Endothelial cell of umbilical vein (primary cell): ENCODE results near the gene SLF2. TPM values are rescaled to one million over a fixed set of nuclear protein-coding genes. Genes with fewer than 3 reads are reported as not detected.

Source experiments
- BruUV-seq: library from RNA; stranded (reverse); fragments of 400-500 nt; replicated peaks from 2 replicates; lab custom pipeline; 2021; lab: Mats Ljungman, UMichigan
- CTCF ChIA-PET: fragments of 300-600, 350-600 bp; sonication (Branson Sonifier 250); formaldehyde crosslinking; loops from one replicate; lab custom pipeline; 2021; ENCODE audit warnings: antibody characterized with exemption, inconsistent platforms; lab: Charles Lee
- POLR2A ChIA-PET: fragments of 300-600, 350-600 bp; sonication (Branson Sonifier 250); formaldehyde crosslinking; loops from one replicate; lab custom pipeline; 2021; ENCODE audit warnings: antibody characterized with exemption, inconsistent platforms; lab: Charles Lee
- DNase-seq: peaks from one replicate; pipeline ENCODE4 v3.0.0-alpha.2; 2011; ENCODE audit warnings: low read depth, low spot score
- FAIRE-seq: peaks from 2 replicates; lab custom pipeline; 2011; peaks lifted over from hg19 to GRCh38; lab: Jason Lieb, UNC
- H2AFZ ChIP-seq: 2 replicates; pipeline ENCODE4 v1.6.0; 2012; ENCODE audit warnings: low read depth, low read length, control low read depth, inconsistent platforms
- H3K27ac ChIP-seq: 2 replicates; pipeline ENCODE4 v1.5.1; 2011; ENCODE audit warnings: low read depth, mild to moderate bottlenecking, control low read depth, low read length, moderate library complexity; ENCODE audit not compliant: insufficient read depth
- H3K27me3 ChIP-seq, 2 experiments: 2 replicates each; pipeline versions ENCODE4 v1.6.0 to v1.6.1; 2011; ENCODE audit warnings: low read length in 2 of 2, mixed read lengths in 1 of 2; ENCODE audit not compliant: control insufficient read depth in 2 of 2, insufficient read depth in 2 of 2
- H3K36me3 ChIP-seq, 2 experiments: 2 replicates in 1 of 2; 3 replicates in 1 of 2; pipeline ENCODE4 v1.5.1; 2011; ENCODE audit warnings: low read length in 2 of 2, mild to moderate bottlenecking in 1 of 2, moderate library complexity in 1 of 2; ENCODE audit not compliant: control insufficient read depth in 2 of 2, insufficient read depth in 2 of 2; ENCODE audit errors: extremely low read depth in 1 of 2
- H3K4me1 ChIP-seq: 3 replicates; pipeline ENCODE4 v1.5.1; 2011; ENCODE audit warnings: mild to moderate bottlenecking, low read length; ENCODE audit not compliant: control insufficient read depth, insufficient read depth; ENCODE audit errors: extremely low read depth
- H3K4me2 ChIP-seq: 2 replicates; pipeline ENCODE4 v1.6.1; 2011; ENCODE audit warnings: low read length, control low read depth, mixed read lengths; ENCODE audit not compliant: insufficient read depth
- H3K4me3 ChIP-seq, 3 experiments: fragments of 200-600 bp in 1 of 3; sonication (generic), shearing (Covaris generic) in 1 of 3; replicated peaks in 1 of 3; 2 replicates each; pipeline ENCODE4 v1.5.1; 2011 to 2016; ENCODE audit warnings: control low read depth in 3 of 3, low read length in 3 of 3, mild to moderate bottlenecking in 2 of 3, inconsistent platforms in 1 of 3, low read depth in 1 of 3, moderate library complexity in 1 of 3; ENCODE audit not compliant: insufficient read depth in 1 of 3
- H3K79me2 ChIP-seq: 2 replicates; pipeline ENCODE4 v1.6.0; 2012; ENCODE audit warnings: low read length, inconsistent platforms; ENCODE audit not compliant: control insufficient read depth, insufficient read depth
- H3K9ac ChIP-seq: replicated peaks from 2 replicates; pipeline ENCODE3; 2011; ENCODE audit warnings: low read length, control low read depth; ENCODE audit not compliant: insufficient read depth; ENCODE audit errors: extremely low read depth
- H3K9me1 ChIP-seq: replicated peaks from 3 replicates; pipeline ENCODE4 v1.6.0; 2011; ENCODE audit warnings: mild to moderate bottlenecking, low read length; ENCODE audit not compliant: control insufficient read depth, insufficient read depth; ENCODE audit errors: extremely low read depth
- H3K9me3 ChIP-seq: replicated peaks from 2 replicates; pipeline ENCODE4 v1.5.1; 2012; ENCODE audit warnings: low read length, inconsistent platforms; ENCODE audit not compliant: control insufficient read depth, insufficient read depth
- H4K20me1 ChIP-seq: replicated peaks from 2 replicates; pipeline ENCODE3; 2011; ENCODE audit warnings: mild to moderate bottlenecking, low read length; ENCODE audit not compliant: control insufficient read depth, insufficient read depth; ENCODE audit errors: extremely low read depth
- CTCF ChIP-seq, 2 donors: IDR thresholded peaks; 1 replicate in 1 of 2; 2 replicates in 1 of 2; pipeline ENCODE4 v1.5.1; 2011; ENCODE audit warnings: low read length in 2 of 2, mild to moderate bottlenecking in 2 of 2, moderate library complexity in 2 of 2, control low read depth in 1 of 2, inconsistent platforms in 1 of 2, low read depth in 1 of 2; ENCODE audit not compliant: insufficient read depth in 1 of 2; ENCODE audit errors: extremely low read depth in 1 of 2
- FOS ChIP-seq: IDR thresholded peaks from 2 replicates; pipeline ENCODE4 v1.6.1; 2011; ENCODE audit warnings: mild to moderate bottlenecking, low read length, moderate library complexity, borderline replicate concordance; ENCODE audit not compliant: insufficient read depth
- GATA2 ChIP-seq: IDR thresholded peaks from 2 replicates; pipeline ENCODE4 v1.7.0; 2011; ENCODE audit warnings: low read depth, mild to moderate bottlenecking, moderate library complexity, mixed read lengths, low read length; ENCODE audit not compliant: insufficient read length, insufficient read depth
- MAX ChIP-seq: IDR thresholded peaks from 2 replicates; pipeline ENCODE4 v1.6.1; 2011; ENCODE audit not compliant: insufficient read depth, insufficient read length
- dilution Hi-C: fragments of 300-500 bp; cut with MboI; formaldehyde crosslinking; loops from one replicate; pipeline ENCODE4 v1.15.0; 2019; ENCODE audit warnings: low sequenced_read_pairs; ENCODE audit not compliant: extremely low pct_ligation_motif_present
- intact Hi-C: fragments of 100-400 bp; cut with micrococcal nuclease; formaldehyde crosslinking; loops from one replicate; pipeline ENCODE4 v1.10.0; 2022
- polyA plus RNA-seq, 4 experiments: library from polyadenylated mRNA; depleted of rRNA in 3 of 4; stranded (reverse) in 3 of 4; unstranded in 1 of 4; fragments of >200 nt; gene quantifications; 2 replicates each; pipeline versions ENCODE4 v1.2.1 to v1.2.3, GENCODE V29; 2011 to 2012; ENCODE audit warnings: missing spikeins in 1 of 4
- total RNA-seq: library from RNA; stranded (reverse); gene quantifications from 2 replicates; pipeline ENCODE4 v1.2.3, GENCODE V29; 2021

The SLF2 gene
- total and polyA plus RNA-seq, 2 donors (not counting 3 experiments of a cell fraction or from before 2014, with no cell fraction given): 7.5 to 35.5 TPM

- Histone ChIP-seq H3K27me3 (no peaks in the 10 kb centered on the region), H3K79me2 (no peaks in the 10 kb centered on the region), H3K9ac (no peak overlapping the region), H3K4me1 (peaks cover 13% of the 10 kb centered on the region), H3K9me1 (no peaks in the 10 kb centered on the region), H3K4me3 (no peak overlapping the region), H3K27ac (no peak overlapping the region), H2AFZ (no peak overlapping the region), H3K4me2 (no peak overlapping the region), H3K36me3 (peaks cover 2 to 4% of the 10 kb centered on the region in 2 experiments), H3K9me3 (no peaks in the 10 kb centered on the region), H4K20me1 (no peaks in the 10 kb centered on the region)
- intact Hi-C loops (loop anchor here (5.0 to 10.0 kb wide), 2 partner anchors 97 to 339 kb away; partner anchors contain the start of gene SLF2), dilution Hi-C loops (no loop called here)
- TF ChIP-seq MAX: no peak
- TF ChIP-seq GATA2: no peak
- peak; percentile 28 to 51 for TF ChIP-seq CTCF (IDR thresholded peaks at IDR 0.05; ENCODE audit: extremely low read depth in 1 of 2, insufficient read depth in 1 of 2, low read depth in 1 of 2, low read length in 2 of 2)
- TF ChIP-seq FOS: no peak
- FAIRE-seq (no peak), DNase-seq (no peak)
- BruUV-seq: no TSS peak
- CTCF ChIA-PET: interaction anchor here (0.6 to 8.8 kb wide), 9 partner anchors 10 to 493 kb away, joined by 3 to 92 read pairs (median 5); partner anchors contain the start of gene LZTS2
- POLR2A ChIA-PET: interaction anchor here (1.4 kb wide), 1 partner anchor 12 kb away, joined by 3 read pairs; the partner anchor contains the start of gene LZTS2
These were observed 99.0 kb downstream of the SLF2 start for GRCh38 chr10:101011517-101012423.
